Kidney (tissue), 14 donors: ENCODE results near the gene TMTC1. TPM values are rescaled to one million over a fixed set of nuclear protein-coding genes. Genes with fewer than 3 reads are reported as not detected.

ENCODE experiments used
- DNase-seq, 5 donors: peaks; one replicate each; pipeline ENCODE4 v3.0.0-alpha.2; 2013 to 2020
- FAIRE-seq: peaks from 2 replicates; lab custom pipeline; 2012; peaks lifted over from hg19 to GRCh38; lab: Jason Lieb, UNC
- H3K27ac ChIP-seq, 2 donors: one replicate each; pipeline ENCODE4 v1.7.0; 2013; ENCODE audit warnings: low read depth in 2 of 2, low read length in 2 of 2, inconsistent platforms in 1 of 2
- H3K27me3 ChIP-seq: one replicate; pipeline ENCODE4 v1.7.1; 2013; ENCODE audit warnings: low read length, inconsistent platforms; ENCODE audit not compliant: control insufficient read depth, insufficient read depth
- H3K36me3 ChIP-seq, 3 donors: one replicate each; pipeline versions ENCODE4 v1.7.0 to v1.7.1; 2013; ENCODE audit warnings: low read length in 3 of 3, control low read depth in 1 of 3, inconsistent platforms in 1 of 3; ENCODE audit not compliant: insufficient read depth in 3 of 3, control insufficient read depth in 2 of 3
- H3K4me1 ChIP-seq, 3 donors: one replicate each; pipeline versions ENCODE4 v1.7.0 to v1.7.1; 2013; ENCODE audit warnings: low read length in 3 of 3, inconsistent platforms in 1 of 3, low read depth in 1 of 3; ENCODE audit not compliant: control insufficient read depth in 2 of 3, insufficient read depth in 2 of 3
- H3K4me3 ChIP-seq, 3 donors: one replicate each; pipeline versions ENCODE4 v1.7.0 to v1.8.1; 2013; ENCODE audit warnings: low read length in 3 of 3, control low read depth in 1 of 3, inconsistent platforms in 1 of 3
- H3K9ac ChIP-seq, 3 donors: one replicate each; pipeline versions ENCODE4 v1.7.0 to v1.7.1; 2013; ENCODE audit warnings: low read length in 3 of 3, control low read depth in 1 of 3, inconsistent platforms in 1 of 3
- H3K9me3 ChIP-seq, 3 donors: one replicate each; pipeline versions ENCODE4 v1.7.0 to v1.7.1; 2013; ENCODE audit warnings: low read length in 3 of 3, control low read depth in 1 of 3, inconsistent platforms in 1 of 3; ENCODE audit not compliant: control insufficient read depth in 2 of 3, insufficient read depth in 1 of 3
- CTCF ChIP-seq: IDR thresholded peaks from 3 replicates; pipeline ENCODE4 v1.5.1; 2012; ENCODE audit warnings: mild to moderate bottlenecking, moderate library complexity, borderline replicate concordance; ENCODE audit not compliant: insufficient read depth; ENCODE audit errors: extremely low read depth
- intact Hi-C: fragments of 100-400 bp; cut with DNase I; formaldehyde crosslinking; loops from one replicate; pipeline ENCODE4 v1.11.1; 2022
- polyA plus RNA-seq: library from polyadenylated mRNA; stranded (reverse); fragments of 350-450 nt; fragmentation: Illumina TruSeq; extraction: RNeasy Lipid Tissue Mini Kit (QIAGEN cat#74804); gene quantifications from one replicate; pipeline ENCODE4 v1.2.3, GENCODE V29; 2014; ENCODE audit warnings: low read depth, low replicate concordance; ENCODE audit not compliant: insufficient read depth
- total RNA-seq: library from RNA; stranded (reverse); fragmentation: NEBNext Ultra II Directional; extraction: Animal tissue kit (Norgen Biotek cat#: 25700); gene quantifications from one replicate; pipeline ENCODE4 v1.2.1, GENCODE V29; 2021
- donor health status: control.
- donor health status: control.
- donor health status: control.
- donor health status: control.
- donor health status: control.
- donor health status: DM: yes; HTN: yes; CAD: no.
- donor health status: Normal renal cell carcinoma (clear cell type).

TMTC1 gene
- total and polyA plus RNA-seq, 2 donors from 2014 or later: 10.9 to 58.8 TPM

- no peak for FAIRE-seq
- intact Hi-C loops: no loop called here
- DNase-seq: no peak
- no peaks in the 10 kb centered on the region for H3K36me3 ChIP-seq
- no peak for TF ChIP-seq CTCF
- no peaks in the 10 kb centered on the region for H3K4me1 ChIP-seq
- H3K27me3 ChIP-seq: no peaks in the 10 kb centered on the region
- no peak overlapping the region for H3K27ac ChIP-seq
- H3K4me3 ChIP-seq: no peak overlapping the region
- no peaks in the 10 kb centered on the region for H3K9me3 ChIP-seq
- H3K9ac ChIP-seq: no peak overlapping the region
Measured at GRCh38 chr12:29743801-29744200, 39.9 kb downstream of the TMTC1 start.

- Histone ChIP-seq H3K4me3 (no peak overlapping the region), H3K9ac (no peak overlapping the region), H3K27ac (no peak overlapping the region), H3K27me3 (no peaks in the 10 kb centered on the region), H3K4me1 (no peaks in the 10 kb centered on the region), H3K9me3 (no peaks in the 10 kb centered on the region), H3K36me3 (no peaks in the 10 kb centered on the region)
- TF ChIP-seq CTCF: no peak
- intact Hi-C loops: no loop called here
- no peak for FAIRE-seq
- no peak for DNase-seq
Measured at GRCh38 chr12:29743077-29743476, 40.7 kb downstream of the TMTC1 start.

- no peak for DNase-seq
- H3K4me1 ChIP-seq: no peaks in the 10 kb centered on the region
- TF ChIP-seq CTCF: no peak
- no peaks in the 10 kb centered on the region for H3K27me3 ChIP-seq
- intact Hi-C loops: no loop called here
- no peak overlapping the region for H3K9ac ChIP-seq
- no peaks in the 10 kb centered on the region for H3K36me3 ChIP-seq
- H3K4me3 ChIP-seq: no peak overlapping the region
- no peak for FAIRE-seq
- H3K9me3 ChIP-seq: no peaks in the 10 kb centered on the region
- H3K27ac ChIP-seq: no peak overlapping the region
Measured at GRCh38 chr12:29742646-29743045, 41.1 kb downstream of the TMTC1 start.
